Stomach smooth muscle (tissue), 2 donors: Measurements from ENCODE around the gene AKT2.

Source experiments
- H3K27ac ChIP-seq: one replicate; pipeline ENCODE4 v1.7.0; 2013; ENCODE audit warnings: mild to moderate bottlenecking, low read length, inconsistent platforms
- H3K27me3 ChIP-seq, 2 donors: one replicate each; pipeline ENCODE4 v1.7.0; 2013; ENCODE audit warnings: low read length in 2 of 2; ENCODE audit not compliant: insufficient read depth in 2 of 2, control insufficient read depth in 1 of 2
- H3K36me3 ChIP-seq, 2 donors: one replicate each; pipeline ENCODE4 v1.7.0; 2013; ENCODE audit warnings: low read length in 2 of 2; ENCODE audit not compliant: control insufficient read depth in 2 of 2, insufficient read depth in 2 of 2
- H3K4me1 ChIP-seq: one replicate; pipeline ENCODE4 v1.7.0; 2013; ENCODE audit warnings: low read length; ENCODE audit not compliant: control insufficient read depth, insufficient read depth
- H3K4me3 ChIP-seq, 2 donors: one replicate each; pipeline ENCODE4 v1.7.0; 2013; ENCODE audit warnings: low read length in 2 of 2
- H3K9ac ChIP-seq, 2 donors: one replicate each; pipeline ENCODE4 v1.7.0; 2013; ENCODE audit warnings: low read length in 2 of 2, mild to moderate bottlenecking in 1 of 2
- H3K9me3 ChIP-seq, 2 donors: one replicate each; pipeline ENCODE4 v1.7.0; 2013; ENCODE audit warnings: low read length in 2 of 2; ENCODE audit not compliant: control insufficient read depth in 2 of 2
- donor health status: healthy.
- donor health status: Pancreatic carcinoma.

AKT2 gene

GRCh38 chr19:40273469-40274360 is 11.4 kb downstream of the AKT2 start:
- Histone ChIP-seq H3K4me3 (no peak overlapping the region), H3K9me3 (no peaks in the 10 kb centered on the region), H3K27me3 (no peaks in the 10 kb centered on the region), H3K36me3 (peaks cover 0 to 4% of the 10 kb centered on the region in 2 donors), H3K9ac (peak overlapping the region in 1 of 2 donors; percentile 55), H3K27ac (no peak overlapping the region), H3K4me1 (peaks cover 30% of the 10 kb centered on the region)

- Histone ChIP-seq H3K9me3 (no peaks in the 10 kb centered on the region), H3K27me3 (no peaks in the 10 kb centered on the region), H3K27ac (no peak overlapping the region), H3K9ac (no peak overlapping the region), H3K4me3 (no peak overlapping the region), H3K36me3 (peaks cover 0 to 8% of the 10 kb centered on the region in 2 donors), H3K4me1 (peaks cover 26% of the 10 kb centered on the region)
These were observed 12.9 kb downstream of the AKT2 start for GRCh38 chr19:40272261-40272660.

- Histone ChIP-seq H3K4me1 (peaks cover 30% of the 10 kb centered on the region), H3K4me3 (no peak overlapping the region), H3K9me3 (no peaks in the 10 kb centered on the region), H3K36me3 (peaks cover 0 to 8% of the 10 kb centered on the region in 2 donors), H3K9ac (no peak overlapping the region), H3K27ac (no peak overlapping the region), H3K27me3 (no peaks in the 10 kb centered on the region)
These were observed 13.4 kb downstream of the AKT2 start for GRCh38 chr19:40271706-40272105.

DNA sequence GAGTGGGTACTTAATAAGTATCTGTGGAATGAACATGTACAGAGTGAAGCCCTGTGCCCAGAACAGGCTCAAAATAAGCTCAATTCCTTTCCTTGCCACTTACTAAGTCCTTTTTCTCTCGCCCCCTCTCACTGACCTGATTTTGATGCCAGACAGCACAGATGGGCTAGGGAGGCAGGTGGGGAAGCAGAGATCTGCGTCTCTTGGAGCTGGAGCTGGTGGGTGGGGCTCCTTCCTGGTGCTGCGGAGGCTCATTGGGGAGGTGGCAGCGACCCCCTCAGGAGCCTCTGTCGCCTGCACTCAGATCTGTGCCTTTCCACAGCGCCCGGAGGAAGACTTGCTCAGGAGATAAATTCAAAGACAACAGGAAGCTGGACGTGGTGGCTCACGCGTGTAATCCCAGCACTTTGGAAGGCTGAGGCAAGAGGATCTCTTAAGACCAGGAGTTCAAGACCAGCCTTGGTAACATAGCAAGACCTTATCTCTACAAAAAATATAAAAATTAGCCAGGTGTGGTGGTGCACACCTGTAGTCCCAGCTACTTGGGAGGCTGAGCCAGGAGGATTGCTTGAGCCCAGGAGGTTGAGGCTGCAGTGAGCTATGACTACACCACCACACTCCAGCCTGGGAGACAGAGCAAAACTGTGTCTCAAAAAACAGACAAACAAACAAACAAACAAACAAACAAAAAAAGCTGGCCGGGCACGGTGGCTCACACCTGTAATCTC is 14.6 kb downstream of the AKT2 start:
- Histone ChIP-seq H3K27ac (no peak overlapping the region), H3K4me1 (peaks cover 38% of the 10 kb centered on the region), H3K9ac (no peak overlapping the region), H3K9me3 (no peaks in the 10 kb centered on the region), H3K4me3 (no peak overlapping the region), H3K27me3 (no peaks in the 10 kb centered on the region), H3K36me3 (peaks cover 0 to 8% of the 10 kb centered on the region in 2 donors)

GRCh38 chr19:40269216-40269940 is 15.8 kb downstream of the AKT2 start:
- Histone ChIP-seq H3K9me3 (no peaks in the 10 kb centered on the region), H3K27me3 (no peaks in the 10 kb centered on the region), H3K4me3 (no peak overlapping the region), H3K9ac (no peak overlapping the region), H3K27ac (no peak overlapping the region), H3K36me3 (peaks cover under 1 to 13% of the 10 kb centered on the region in 2 donors), H3K4me1 (peaks cover 31% of the 10 kb centered on the region)

DNA sequence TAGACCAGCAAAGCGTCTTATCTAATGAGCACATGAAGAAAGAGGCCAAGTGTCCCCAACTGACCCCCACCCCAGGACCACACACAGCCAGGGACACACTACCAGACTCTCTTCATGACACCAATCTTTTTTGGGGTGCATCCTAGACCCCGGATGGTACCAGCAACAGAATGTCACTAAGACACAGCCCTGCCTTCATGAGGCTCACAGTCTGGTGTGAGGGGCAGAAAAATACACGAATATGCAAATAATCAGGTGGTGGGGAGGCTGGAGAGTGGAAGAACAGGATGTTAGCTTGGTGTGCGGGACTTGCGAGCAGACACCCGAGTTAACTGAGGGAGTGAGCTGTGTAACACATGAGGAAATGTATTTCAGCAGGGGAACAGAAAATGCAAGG is 17.5 kb downstream of the AKT2 start:
- Histone ChIP-seq H3K27ac (no peak overlapping the region), H3K27me3 (no peaks in the 10 kb centered on the region), H3K36me3 (peaks cover 12 to 26% of the 10 kb centered on the region in 2 donors), H3K9me3 (no peaks in the 10 kb centered on the region), H3K9ac (peak overlapping the region in 1 of 2 donors; percentile 13), H3K4me1 (peaks cover 23% of the 10 kb centered on the region), H3K4me3 (no peak overlapping the region)

GRCh38 chr19:40266912-40267600 is 18.1 kb downstream of the AKT2 start:
- H3K9ac ChIP-seq = peak overlapping the region in 1 of 2 donors; percentile 13
- peaks cover 12 to 28% of the 10 kb centered on the region in 2 donors for H3K36me3 ChIP-seq

GRCh38 chr19:40266119-40266518 is 19.0 kb downstream of the AKT2 start:
- Histone ChIP-seq H3K9me3 (no peaks in the 10 kb centered on the region), H3K36me3 (peaks cover 12 to 29% of the 10 kb centered on the region in 2 donors), H3K27ac (no peak overlapping the region), H3K9ac (no peak overlapping the region), H3K27me3 (no peaks in the 10 kb centered on the region), H3K4me3 (no peak overlapping the region), H3K4me1 (peaks cover 23% of the 10 kb centered on the region)

More at GRCh38 chr19:40266912-40267600, 18.1 kb downstream of the AKT2 start:
- Histone ChIP-seq H3K4me3 (no peak overlapping the region), H3K9me3 (no peaks in the 10 kb centered on the region), H3K27me3 (no peaks in the 10 kb centered on the region), H3K27ac (no peak overlapping the region), H3K4me1 (peaks cover 23% of the 10 kb centered on the region)

- H3K9me3 ChIP-seq = no peaks in the 10 kb centered on the region
- H3K4me3 ChIP-seq = no peak overlapping the region
- H3K27ac ChIP-seq = no peak overlapping the region
- H3K4me1 ChIP-seq = peaks cover 23% of the 10 kb centered on the region
- peaks cover 12 to 29% of the 10 kb centered on the region in 2 donors for H3K36me3 ChIP-seq
- H3K9ac ChIP-seq = no peak overlapping the region
- H3K27me3 ChIP-seq = no peaks in the 10 kb centered on the region
These were observed 19.4 kb downstream of the AKT2 start for GRCh38 chr19:40265763-40266099.
